SK-N-SH (cell line): ENCODE results near the gene TRPM3. TPM values are rescaled to one million over a fixed set of nuclear protein-coding genes. Genes with fewer than 3 reads are reported as not detected.

Source experiments
- CTCF ChIA-PET: fragments of 300-600, 350-600 bp; formaldehyde crosslinking; extraction: SDS; loops from one replicate; lab custom pipeline; 2021; lab: Yijun Ruan, JAX
- POLR2A ChIA-PET: fragments of 350-600 bp; sonication (Branson Sonifier 250); formaldehyde crosslinking; extraction: SDS; loops from one replicate; lab custom pipeline; 2020; ENCODE audit warnings: antibody characterized with exemption, inconsistent platforms; lab: Yijun Ruan, JAX
- DNase-seq: peaks from one replicate; pipeline ENCODE4 v3.0.0; 2012
- H2AFZ ChIP-seq: fragments of 200-600 bp; sonication (generic); 2 replicates; pipeline ENCODE4 v1.8.1; 2016; ENCODE audit warnings: antibody characterized with exemption, mild to moderate bottlenecking, low read depth
- H3F3A ChIP-seq: fragments of 200-600 bp; sonication (generic); replicated peaks from 2 replicates; pipeline ENCODE3; 2016; ENCODE audit warnings: antibody characterized with exemption, mild to moderate bottlenecking; ENCODE audit not compliant: insufficient read depth
- H3K27ac ChIP-seq, 2 experiments: fragments of 200-500 bp in 1 of 2; fragments of 200-600 bp in 1 of 2; sonication (Bioruptor generic) in 1 of 2; sonication (generic), shearing (Covaris generic) in 1 of 2; 2 replicates each; pipeline versions ENCODE4 v1.5.1 to v1.6.1; 2014 to 2016; ENCODE audit warnings: low read depth in 2 of 2, inconsistent platforms in 1 of 2, low read length in 1 of 2, mild to moderate bottlenecking in 1 of 2, mixed read lengths in 1 of 2
- H3K27me3 ChIP-seq: fragments of 200-600 bp; sonication (generic), shearing (Covaris generic); 2 replicates; pipeline ENCODE4 v1.6.1; 2016; ENCODE audit warnings: mixed run types; ENCODE audit not compliant: insufficient read depth
- H3K36me3 ChIP-seq, 2 experiments: fragments of 200-500 bp in 1 of 2; fragments of 200-600 bp in 1 of 2; sonication (Bioruptor generic) in 1 of 2; sonication (generic) in 1 of 2; replicated peaks in 1 of 2; 2 replicates each; pipeline versions ENCODE3 to v1.5.1; 2014 to 2016; ENCODE audit warnings: low read length in 1 of 2, mild to moderate bottlenecking in 1 of 2; ENCODE audit not compliant: insufficient read depth in 2 of 2, control insufficient read depth in 1 of 2
- H3K4me1 ChIP-seq, 2 experiments: fragments of 200-500 bp in 1 of 2; fragments of 200-600 bp in 1 of 2; sonication (Bioruptor generic) in 1 of 2; sonication (generic), shearing (Covaris generic) in 1 of 2; 2 replicates each; pipeline versions ENCODE4 v1.5.1 to v1.6.1; 2014 to 2016; ENCODE audit warnings: low read depth in 1 of 2, low read length in 1 of 2, mixed run types in 1 of 2; ENCODE audit not compliant: insufficient read depth in 2 of 2, control insufficient read depth in 1 of 2
- H3K4me2 ChIP-seq: fragments of 200-600 bp; sonication (generic), shearing (Covaris generic); 2 replicates; pipeline ENCODE4 v1.6.1; 2017; ENCODE audit warnings: mixed run types
- H3K4me3 ChIP-seq, 2 experiments: fragments of 200-500 bp in 1 of 2; fragments of 200-600 bp in 1 of 2; sonication (Bioruptor generic) in 1 of 2; sonication (generic), shearing (Covaris generic) in 1 of 2; 2 replicates each; pipeline versions ENCODE4 v1.5.1 to v1.8.1; 2014 to 2016; ENCODE audit warnings: low read depth in 2 of 2, inconsistent platforms in 1 of 2, low read length in 1 of 2, mild to moderate bottlenecking in 1 of 2, mixed read lengths in 1 of 2, moderate library complexity in 1 of 2
- H3K79me2 ChIP-seq: fragments of 200-600 bp; sonication (generic); 2 replicates; pipeline ENCODE4 v1.8.1; 2017; ENCODE audit warnings: mild to moderate bottlenecking; ENCODE audit not compliant: insufficient read depth
- H3K9ac ChIP-seq: fragments of 200-600 bp; sonication (generic); 2 replicates; pipeline ENCODE4 v1.6.1; 2017; ENCODE audit warnings: mixed run types
- H3K9me2 ChIP-seq: fragments of 200-600 bp; sonication (generic); 2 replicates; pipeline ENCODE4 v1.6.1; 2017; ENCODE audit warnings: mixed run types
- H3K9me3 ChIP-seq: fragments of 200-600 bp; sonication (generic); 2 replicates; pipeline ENCODE4 v1.6.1; 2017; ENCODE audit warnings: mixed run types, mild to moderate bottlenecking, moderate library complexity
- H4K20me1 ChIP-seq: fragments of 200-600 bp; sonication (generic); 2 replicates; pipeline ENCODE4 v1.6.1; 2017; ENCODE audit warnings: mild to moderate bottlenecking, mixed run types; ENCODE audit not compliant: insufficient read depth
- CTCF ChIP-seq: fragments of 200-600 bp; sonication (generic); IDR thresholded peaks from 2 replicates; pipeline ENCODE4 v1.6.1; 2017; ENCODE audit warnings: antibody characterized with exemption, mild to moderate bottlenecking, moderate library complexity
- FOSL2 ChIP-seq: IDR thresholded peaks from 2 replicates; pipeline ENCODE4 v1.4.0; 2012; ENCODE audit warnings: low read depth, mild to moderate bottlenecking, moderate library complexity, borderline replicate concordance
- GABPA ChIP-seq: IDR thresholded peaks from 2 replicates; pipeline ENCODE4 v1.4.0; 2012; ENCODE audit warnings: low read depth, mild to moderate bottlenecking
- MEF2A ChIP-seq: IDR thresholded peaks from 2 replicates; pipeline ENCODE4 v1.4.0; 2012; ENCODE audit warnings: low read depth, borderline replicate concordance
- MXI1 ChIP-seq: IDR thresholded peaks from 2 replicates; pipeline ENCODE4 v1.6.1; 2012; ENCODE audit warnings: mild to moderate bottlenecking, low read depth, low read length, improper control_type of control experiment
- RXRA ChIP-seq: IDR thresholded peaks from 2 replicates; pipeline ENCODE4 v1.4.0; 2012; ENCODE audit warnings: low read depth, mild to moderate bottlenecking, borderline replicate concordance
- SMC3 ChIP-seq: IDR thresholded peaks from 2 replicates; pipeline ENCODE4 v1.6.1; 2012; ENCODE audit warnings: low read depth, low read length, improper control_type of control experiment
- TCF12 ChIP-seq: IDR thresholded peaks from 2 replicates; pipeline ENCODE4 v1.4.0; 2012
- ZBTB33 ChIP-seq: IDR thresholded peaks from 2 replicates; pipeline ENCODE4 v1.4.0; 2012; ENCODE audit warnings: low read depth, borderline replicate concordance
- WGBS: methylation state at CpG from one replicate; pipeline ENCODE4 v1.1.6; 2017; ENCODE audit warnings: low lambda C conversion rate; 5-methylcytosine and 5-hydroxymethylcytosine counted together
- polyA plus RNA-seq, 3 experiments: library from polyadenylated mRNA; depleted of rRNA; stranded (reverse); fragments of >200 nt; gene quantifications; 2 replicates each; pipeline ENCODE4 v1.2.3, GENCODE V29; 2012

Gene TRPM3
- polyA plus RNA-seq, 1 of the 3 experiments (the other 2 are of a cell fraction) = not detected

- ChIA-PET CTCF (interaction anchor here (1.1 to 1.9 kb wide), 2 partner anchors 9 to 160 kb away, joined by 3 to 10 read pairs; no protein-coding TSS in a partner anchor), POLR2A (no interaction called here)
- Histone ChIP-seq H3K79me2 (no peaks in the 10 kb centered on the region), H3K9me2 (no peaks in the 10 kb centered on the region), H3K27me3 (no peaks in the 10 kb centered on the region), H3K27ac (no peak overlapping the region), H3K4me1 (no peaks in the 10 kb centered on the region), H3K36me3 (no peaks in the 10 kb centered on the region), H2AFZ (no peak overlapping the region), H3K9ac (no peak overlapping the region), H3F3A (no peaks in the 10 kb centered on the region), H3K9me3 (no peaks in the 10 kb centered on the region), H3K4me2 (no peak overlapping the region), H4K20me1 (no peaks in the 10 kb centered on the region), H3K4me3 (no peak overlapping the region)
- TF ChIP-seq CTCF (no peak), FOSL2 (no peak), TCF12 (no peak), SMC3 (no peak), MXI1 (no peak), RXRA (no peak), GABPA (no peak), MEF2A (no peak)
- DNase-seq = no peak
- 25% methylated on average over 1 of the region's 1 CpG for WGBS
Observed at GRCh38 chr9:70500793-70501192, 620.6 kb downstream of the TRPM3 start.

GRCh38 chr9:70499621-70500020 lies 621.8 kb downstream of the TRPM3 start:
- Histone ChIP-seq H3K9me3 (no peaks in the 10 kb centered on the region), H3K27ac (no peak overlapping the region), H3K79me2 (no peaks in the 10 kb centered on the region), H3F3A (no peaks in the 10 kb centered on the region), H3K27me3 (no peaks in the 10 kb centered on the region), H3K4me1 (no peaks in the 10 kb centered on the region), H3K4me3 (no peak overlapping the region), H4K20me1 (no peaks in the 10 kb centered on the region), H3K36me3 (no peaks in the 10 kb centered on the region), H3K9ac (no peak overlapping the region), H3K4me2 (no peak overlapping the region), H3K9me2 (no peaks in the 10 kb centered on the region), H2AFZ (no peak overlapping the region)
- ChIA-PET CTCF (interaction anchor here (0.8 to 1.2 kb wide), 5 partner anchors 10 to 103 kb away, joined by 3 to 5 read pairs (median 3); no protein-coding TSS in a partner anchor), POLR2A (no interaction called here)
- no peak for TF ChIP-seq RXRA
- no peak for TF ChIP-seq ZBTB33
- DNase-seq = no peak
- WGBS = 19% methylated on average over 1 of the region's 1 CpG
